Nephron progenitor cell (in vitro differentiated cells): Measurements from ENCODE around the gene UGDH.

Experiments
- DNase-seq: peaks from one replicate; pipeline ENCODE4 v3.0.0; 2021
- H3K27ac Mint-ChIP-seq: 2 replicates; pipeline ENCODE4 v1.8.0; 2021; ENCODE audit warnings: mild to moderate bottlenecking, moderate library complexity, mixed read lengths
- H3K27me3 Mint-ChIP-seq: 2 replicates; pipeline ENCODE4 v1.8.0; 2021; ENCODE audit warnings: mild to moderate bottlenecking, low read depth, mixed read lengths; ENCODE audit not compliant: poor library complexity
- H3K36me3 Mint-ChIP-seq: 2 replicates; pipeline ENCODE4 v1.8.0; 2021; ENCODE audit warnings: low read depth, mixed read lengths
- H3K4me1 Mint-ChIP-seq: 2 replicates; pipeline ENCODE4 v1.8.0; 2021; ENCODE audit warnings: mixed read lengths
- H3K4me3 Mint-ChIP-seq: 2 replicates; pipeline ENCODE4 v1.8.0; 2021; ENCODE audit warnings: mild to moderate bottlenecking, moderate library complexity, mixed read lengths
- H3K9me3 Mint-ChIP-seq: 2 replicates; pipeline ENCODE4 v1.8.0; 2021; ENCODE audit warnings: mild to moderate bottlenecking, moderate library complexity, mixed read lengths
- CTCF ChIP-seq: fragments of 200-600 bp; sonication (generic); IDR thresholded peaks from 2 replicates; pipeline ENCODE4 v1.5.0; 2021; ENCODE audit warnings: antibody characterized with exemption

Gene UGDH

GRCh38 chr4:39565878-39566600 is 38.8 kb upstream of the UGDH start:
- TF ChIP-seq CTCF = no peak
- Mint-ChIP-seq H3K27me3 (no peaks in the 10 kb centered on the region), H3K9me3 (peaks cover 18% of the 10 kb centered on the region), H3K27ac (no peak overlapping the region), H3K4me1 (peaks cover 5% of the 10 kb centered on the region), H3K36me3 (peaks cover 37% of the 10 kb centered on the region), H3K4me3 (no peak overlapping the region)
- DNase-seq = no peak

- H3K36me3 Mint-ChIP-seq = peaks cover 55% of the 10 kb centered on the region
- peaks cover 18% of the 10 kb centered on the region for H3K9me3 Mint-ChIP-seq
- no peak for DNase-seq
- H3K27me3 Mint-ChIP-seq = no peaks in the 10 kb centered on the region
- TF ChIP-seq CTCF = no peak
- H3K4me3 Mint-ChIP-seq = no peak overlapping the region
- H3K4me1 Mint-ChIP-seq = peaks cover 16% of the 10 kb centered on the region
- peak overlapping the region; percentile 68 for H3K27ac Mint-ChIP-seq
Observed at GRCh38 chr4:39563346-39563847, 36.2 kb upstream of the UGDH start.

GRCh38 chr4:39562792-39563191 is 35.6 kb upstream of the UGDH start:
- peaks cover 20% of the 10 kb centered on the region for H3K4me1 Mint-ChIP-seq
- no peak overlapping the region for H3K4me3 Mint-ChIP-seq
- no peak overlapping the region for H3K27ac Mint-ChIP-seq
- H3K36me3 Mint-ChIP-seq = peaks cover 58% of the 10 kb centered on the region
- H3K9me3 Mint-ChIP-seq = peaks cover 18% of the 10 kb centered on the region
- H3K27me3 Mint-ChIP-seq = no peaks in the 10 kb centered on the region
- no peak for DNase-seq
- no peak for TF ChIP-seq CTCF

GRCh38 chr4:39559626-39560025 is 32.4 kb upstream of the UGDH start:
- no peak for TF ChIP-seq CTCF
- Mint-ChIP-seq H3K36me3 (peaks cover 45% of the 10 kb centered on the region), H3K27ac (peak overlapping the region; percentile 52), H3K4me1 (peaks cover 20% of the 10 kb centered on the region), H3K27me3 (no peaks in the 10 kb centered on the region), H3K9me3 (peaks cover 3% of the 10 kb centered on the region), H3K4me3 (no peak overlapping the region)
- DNase-seq = no peak

- peaks cover 15% of the 10 kb centered on the region for H3K4me1 Mint-ChIP-seq
- TF ChIP-seq CTCF = no peak
- no peaks in the 10 kb centered on the region for H3K9me3 Mint-ChIP-seq
- no peak for DNase-seq
- H3K4me3 Mint-ChIP-seq = no peak overlapping the region
- peak overlapping the region; percentile 31 for H3K27ac Mint-ChIP-seq
- no peaks in the 10 kb centered on the region for H3K27me3 Mint-ChIP-seq
- H3K36me3 Mint-ChIP-seq = peaks cover 42% of the 10 kb centered on the region
Observed at GRCh38 chr4:39555472-39555871, 28.2 kb upstream of the UGDH start.
